ELF-1 (cell line): ENCODE measurements around the gene RFX1.
"Not testable (repeated sequence)": the region's sequence is repeated elsewhere in the genome, so short reads cannot be mapped to it uniquely, and the experiment has no call there.

Experiments
- DNase-seq: peaks from one replicate; pipeline ENCODE4 v3.0.0-alpha.2; 2016; ENCODE audit warnings: low read depth, low spot score

The RFX1 gene

DNA sequence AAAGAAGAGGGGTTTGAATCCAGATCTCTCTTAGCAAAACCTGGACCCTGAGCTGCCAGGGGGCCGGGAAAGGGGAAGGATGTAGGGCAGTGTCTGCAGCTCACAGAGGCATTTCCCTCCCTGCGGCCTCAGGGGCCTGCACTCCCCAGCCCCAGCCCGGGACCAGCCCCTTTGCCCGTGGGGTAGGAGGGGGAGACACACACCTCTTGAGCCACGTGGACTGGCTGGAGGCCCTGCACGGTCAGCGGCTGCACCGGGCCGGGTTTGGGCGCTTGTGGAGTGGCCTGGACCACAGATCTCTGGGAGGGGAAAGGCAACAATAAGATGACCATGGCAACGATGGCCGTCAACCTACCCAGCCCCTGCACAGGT is 26.9 kb downstream of the RFX1 start:
- peak; percentile 51 for DNase-seq

DNA sequence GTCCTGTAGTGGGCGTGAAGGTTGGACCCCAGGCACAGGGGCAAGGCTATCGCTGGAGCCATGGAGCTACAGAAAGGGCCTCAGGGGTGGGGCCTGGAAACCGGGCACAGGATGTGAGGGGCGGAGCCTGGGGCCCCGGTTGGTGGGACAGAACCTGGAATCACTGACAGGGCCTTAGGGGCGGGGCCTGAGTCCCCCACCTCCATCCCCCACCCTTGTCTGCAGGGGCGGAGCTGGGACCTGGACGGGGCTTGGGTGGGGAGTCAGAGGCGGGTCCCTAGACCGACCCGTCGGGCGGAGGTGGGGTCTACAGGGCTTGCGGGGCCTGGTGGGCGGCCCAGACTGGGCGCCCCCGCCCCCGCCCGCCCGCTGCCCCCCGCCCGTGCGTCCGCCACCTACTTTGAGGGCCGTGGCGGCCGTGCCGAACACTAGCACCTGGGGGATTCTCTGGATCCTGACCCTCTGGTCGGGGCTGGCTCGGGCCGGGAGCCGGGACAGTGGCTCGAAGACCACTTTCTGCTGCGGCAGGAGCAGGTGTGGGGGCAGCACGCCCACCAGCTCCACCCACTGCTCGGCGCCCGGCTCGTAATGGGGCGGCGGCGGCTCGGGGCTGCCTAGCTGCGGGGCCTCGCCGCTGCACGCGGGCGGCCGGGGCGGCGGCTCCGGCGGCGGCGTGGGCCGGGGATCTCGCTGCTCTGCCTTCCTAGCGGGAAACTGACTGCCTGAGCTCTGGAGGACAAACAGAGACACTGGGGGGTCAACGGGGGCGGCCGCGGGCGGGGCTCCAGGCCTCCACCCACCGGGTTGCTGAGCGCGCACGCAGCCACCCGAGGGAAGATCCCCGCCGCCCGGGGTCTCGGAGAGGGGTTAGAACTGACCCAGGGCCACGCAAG is 27.5 kb downstream of the RFX1 start:
- DNase-seq = peak; percentile 95

DNA sequence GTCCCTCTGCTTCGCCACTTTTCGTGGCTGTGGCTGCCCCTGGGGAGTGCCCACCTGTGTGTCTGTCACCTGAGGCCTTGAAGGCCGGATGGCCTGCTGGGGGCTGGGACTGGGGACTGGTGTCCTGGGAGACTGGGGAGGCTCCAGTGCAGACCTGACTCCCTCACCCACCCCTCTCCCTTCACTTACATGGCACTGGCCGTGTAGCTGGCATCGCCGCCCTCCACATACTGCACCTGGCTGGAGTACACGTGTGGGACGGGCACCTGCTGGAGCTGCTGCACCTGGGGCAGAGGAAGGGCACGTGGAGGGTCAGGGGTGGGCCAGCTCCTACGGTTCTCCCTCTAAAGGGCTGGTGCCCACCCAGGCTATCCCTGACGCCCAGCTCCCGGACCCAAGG is 28.3 kb downstream of the RFX1 start:
- DNase-seq = no peak

GRCh38 chr19:13976446-13976845 is 29.7 kb downstream of the RFX1 start:
- DNase-seq = no peak

GRCh38 chr19:13975870-13976269 is 30.2 kb downstream of the RFX1 start:
- no peak for DNase-seq

DNA sequence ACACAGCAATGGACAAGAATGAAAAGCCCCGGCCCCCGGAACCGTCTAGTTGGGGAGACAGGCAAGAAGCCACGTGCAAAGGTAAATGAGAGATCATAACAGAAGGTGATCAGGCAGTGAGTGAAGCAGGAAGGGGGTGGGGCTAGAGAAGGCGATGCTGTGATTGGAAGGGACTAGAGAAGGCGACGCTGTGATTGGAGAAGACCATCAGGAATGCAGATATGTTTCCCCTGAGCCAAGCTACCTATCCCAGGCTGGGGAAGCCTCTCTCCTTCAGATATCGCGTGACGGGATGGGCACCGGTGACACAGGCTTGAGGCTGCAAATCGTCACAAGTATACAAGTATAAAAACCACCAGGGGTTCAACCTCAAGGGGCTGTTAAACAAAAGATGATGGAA is 32.0 kb downstream of the RFX1 start:
- DNase-seq = peak; percentile 91

- not testable (repeated sequence) for DNase-seq
Observed at GRCh38 chr19:13973479-13973878, 32.6 kb downstream of the RFX1 start.

- no peak for DNase-seq
Observed at GRCh38 chr19:13972368-13973155, 33.6 kb downstream of the RFX1 start.

- not testable (repeated sequence) for DNase-seq
Observed at GRCh38 chr19:13971868-13972267, 34.3 kb downstream of the RFX1 start.

DNA sequence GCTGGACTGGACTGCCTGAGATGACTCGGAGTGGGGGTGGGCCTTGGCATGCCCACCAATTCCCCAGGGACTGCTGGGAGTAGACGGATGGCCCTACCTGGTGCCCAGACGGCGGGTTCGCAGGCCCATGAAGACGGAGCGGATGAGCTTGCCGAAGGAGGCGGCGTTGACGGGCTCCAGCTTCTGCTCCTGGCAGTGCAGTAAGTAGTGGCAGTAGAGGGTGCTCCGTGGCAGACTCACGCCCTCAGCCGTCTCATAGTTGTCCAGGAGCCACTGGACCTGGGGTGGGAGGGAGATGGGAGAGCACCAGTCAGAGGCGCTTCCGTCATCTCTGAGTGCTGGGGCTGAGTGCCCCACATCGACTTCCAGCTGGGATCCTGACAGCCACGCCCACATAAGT is 36.2 kb downstream of the RFX1 start:
- no peak for DNase-seq

GRCh38 chr19:13968999-13969398 is 37.1 kb downstream of the RFX1 start:
- DNase-seq = no peak

DNA sequence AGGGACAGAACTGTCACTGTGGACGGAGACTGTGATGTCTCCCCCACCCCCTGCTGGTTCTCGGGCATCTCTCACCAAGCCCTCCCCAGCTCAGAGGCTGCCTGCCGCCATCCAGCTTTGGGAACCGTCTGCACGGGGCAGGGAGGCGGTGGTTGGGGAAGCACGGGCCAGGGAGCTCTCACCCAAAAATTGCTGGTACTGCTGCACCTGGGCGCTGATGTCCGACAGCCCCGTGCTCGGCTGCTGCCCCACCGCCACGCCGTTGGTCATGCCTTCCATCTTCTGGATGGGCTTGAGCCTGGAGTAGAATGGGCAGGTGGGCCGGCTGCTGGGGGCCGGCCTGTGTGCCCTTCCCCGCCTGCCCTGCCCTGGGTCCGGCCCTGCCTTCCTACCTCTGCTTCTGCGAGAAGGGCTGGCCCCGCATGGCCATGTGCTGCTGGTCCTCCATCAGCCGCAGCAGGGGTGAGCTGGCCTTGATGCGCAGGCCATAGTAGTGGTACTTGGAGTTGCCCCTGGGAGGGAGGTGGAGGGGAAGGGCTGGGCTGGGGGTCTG is 37.7 kb downstream of the RFX1 start:
- DNase-seq = no peak

- DNase-seq = not testable (repeated sequence)
Observed at GRCh38 chr19:13967206-13967605, 38.9 kb downstream of the RFX1 start.

- no peak for DNase-seq
Observed at GRCh38 chr19:13966684-13967128, 39.4 kb downstream of the RFX1 start.

DNA sequence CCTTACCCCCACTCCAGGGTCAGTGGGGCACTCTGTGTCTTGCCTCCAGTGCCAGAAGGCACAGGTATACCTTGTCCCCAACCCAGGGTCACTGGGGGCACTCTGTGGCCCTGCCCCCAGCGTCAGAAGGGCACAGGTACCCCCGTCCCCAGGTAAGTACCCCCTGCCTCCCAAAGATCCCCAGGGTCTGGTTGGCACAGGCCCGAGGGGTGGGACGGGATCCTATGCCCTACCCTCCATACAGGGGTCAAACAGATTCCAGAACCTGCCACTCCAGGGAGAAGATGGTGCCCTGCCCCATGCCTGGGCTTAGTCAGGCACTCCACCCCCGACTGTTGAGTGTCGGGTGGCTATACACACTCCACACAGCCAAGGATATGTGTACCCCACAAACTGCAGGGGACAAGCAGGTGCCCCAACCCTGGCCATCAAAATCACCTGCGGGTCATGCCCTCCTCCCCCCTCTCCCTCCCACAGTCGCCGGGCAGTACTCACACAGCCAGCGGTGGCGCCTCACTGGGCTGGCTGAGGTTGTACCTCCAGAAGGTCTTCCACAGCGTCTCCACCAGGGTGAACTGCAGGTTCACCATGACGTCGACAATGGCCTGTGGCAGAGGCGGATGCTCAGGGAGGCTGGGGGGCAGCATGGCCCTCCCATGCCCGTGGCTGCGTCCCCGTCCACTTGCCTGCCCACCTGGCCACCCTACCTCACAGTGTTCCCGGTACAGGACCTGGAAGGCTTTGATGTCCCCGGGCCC is 40.0 kb downstream of the RFX1 start:
- DNase-seq = no peak

DNA sequence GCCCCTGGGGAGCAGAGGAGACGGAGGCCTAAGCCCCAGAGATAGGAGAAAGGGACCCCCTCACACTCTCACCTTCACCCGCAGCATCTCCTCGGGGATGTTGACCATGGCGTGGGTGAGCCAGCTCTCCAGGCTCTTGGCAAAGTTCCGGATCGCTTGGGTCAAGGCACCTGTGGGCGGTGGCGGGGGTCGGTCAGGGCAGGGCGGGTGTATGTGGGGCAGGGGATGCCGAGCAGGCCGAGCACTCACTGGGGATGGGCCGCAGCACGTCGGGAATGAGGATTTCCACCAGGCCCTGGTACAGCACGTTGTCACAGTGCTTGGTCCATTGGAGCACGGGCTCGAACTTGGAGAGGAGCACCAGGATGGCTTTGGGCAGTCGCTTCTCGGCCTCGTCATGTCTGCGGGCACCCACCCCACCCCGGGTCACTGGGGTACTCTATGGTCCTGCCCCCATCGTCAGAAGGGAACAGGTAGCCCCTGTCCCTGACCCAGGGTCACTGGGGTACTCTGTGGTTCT is 40.7 kb downstream of the RFX1 start:
- no peak for DNase-seq

DNA sequence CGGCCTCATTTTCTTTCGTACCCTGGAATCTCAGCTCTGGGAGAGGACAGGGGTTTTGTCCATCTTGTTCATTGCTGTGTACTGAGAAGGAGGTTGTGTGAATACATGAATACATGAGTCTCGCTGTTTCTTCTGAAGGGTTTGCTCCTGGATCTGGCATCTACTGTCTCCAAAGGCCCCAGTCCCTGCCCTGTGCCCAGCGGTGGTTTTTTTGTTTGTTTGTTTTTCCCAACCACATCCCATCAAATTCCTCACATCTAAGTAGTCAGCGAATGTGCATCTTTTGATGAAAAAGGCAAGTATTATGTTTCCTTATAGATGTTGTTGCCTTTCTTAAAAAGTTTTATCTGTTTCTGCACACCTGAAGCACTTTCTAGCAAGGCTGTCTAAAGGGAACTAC is 41.3 kb downstream of the RFX1 start:
- DNase-seq = no peak

DNA sequence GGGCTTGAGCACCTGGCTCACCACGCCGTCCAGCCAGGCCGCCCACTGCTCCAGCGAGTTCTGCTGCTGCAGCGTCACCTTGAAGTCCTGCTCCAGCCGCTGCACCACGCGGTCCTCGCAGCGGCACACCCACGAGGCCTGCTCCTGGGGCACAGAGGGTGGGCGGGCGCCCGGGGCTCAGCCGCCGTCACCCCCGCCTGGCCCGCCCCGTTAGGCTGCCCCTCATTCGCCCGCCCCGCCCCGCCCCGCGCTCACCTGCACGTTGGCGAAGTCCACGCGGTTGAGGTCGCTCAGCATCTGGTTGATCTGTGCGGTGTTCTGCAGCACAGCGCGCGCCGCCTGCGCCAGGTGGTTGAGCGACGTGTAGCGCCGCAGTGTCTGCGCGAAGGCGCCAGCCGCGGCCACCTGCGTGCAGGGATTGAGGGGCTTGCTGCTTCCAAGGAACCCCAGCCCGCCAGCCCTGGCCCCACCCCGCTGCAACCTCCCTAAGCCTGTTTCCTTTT is 42.5 kb downstream of the RFX1 start:
- no peak for DNase-seq

GRCh38 chr19:13962699-13963602 is 43.2 kb downstream of the RFX1 start:
- DNase-seq = peak; percentile 60
